IMR-90 (cell line): Measurements from ENCODE around the gene KATNB1. TPM values are rescaled to one million over a fixed set of nuclear protein-coding genes. Genes with fewer than 3 reads are reported as not detected.

ENCODE experiments used
- ATAC-seq: fragments of 200-7000 bp; cut with Tn5 transposase; 2 replicates; pipeline ENCODE4 v1.9.1; 2020; ENCODE audit warnings: low read depth, mild to moderate bottlenecking, moderate library complexity
- BruUV-seq: library from RNA; stranded (reverse); fragments of 400-500 nt; replicated peaks from 2 replicates; lab custom pipeline; 2021; lab: Mats Ljungman, UMichigan
- CTCF ChIA-PET: fragments of 300-600 bp; formaldehyde crosslinking; extraction: SDS; loops from one replicate; lab custom pipeline; 2021; ENCODE audit warnings: antibody characterized with exemption; lab: Yijun Ruan, JAX
- POLR2A ChIA-PET: fragments of 300-600 bp; sonication (Branson Sonifier 250); formaldehyde crosslinking; loops from one replicate; lab custom pipeline; 2022; ENCODE audit warnings: antibody characterized with exemption; ENCODE audit not compliant: unreplicated experiment; lab: Charles Lee
- DNase-seq: peaks from one replicate; pipeline ENCODE4 v3.0.0; 2013
- H2AFZ ChIP-seq: replicated peaks from 2 replicates; pipeline ENCODE3; 2013; ENCODE audit warnings: low read length, mild to moderate bottlenecking; ENCODE audit not compliant: poor library complexity
- H2AK5ac ChIP-seq: 2 replicates; pipeline ENCODE4 v1.6.1; 2013; ENCODE audit warnings: low read depth, low read length, inconsistent platforms
- H2AK9ac ChIP-seq: replicated peaks from 2 replicates; pipeline ENCODE3; 2013; ENCODE audit warnings: mild to moderate bottlenecking, low read depth, low read length, moderate library complexity; ENCODE audit not compliant: poor library complexity
- H2BK120ac ChIP-seq: 2 replicates; pipeline ENCODE4 v1.6.1; 2013; ENCODE audit warnings: low read depth, low read length, inconsistent platforms
- H2BK15ac ChIP-seq: 3 replicates; pipeline ENCODE4 v1.6.1; 2013; ENCODE audit warnings: low read depth, low read length, inconsistent platforms
- H2BK20ac ChIP-seq: 2 replicates; pipeline ENCODE4 v1.6.1; 2013; ENCODE audit warnings: low read depth, mild to moderate bottlenecking, inconsistent platforms, low read length, moderate library complexity
- H2BK5ac ChIP-seq: 2 replicates; pipeline ENCODE4 v1.6.1; 2013; ENCODE audit warnings: mild to moderate bottlenecking, low read depth, low read length, inconsistent platforms; ENCODE audit not compliant: poor library complexity, severe bottlenecking
- H3K14ac ChIP-seq: replicated peaks from 2 replicates; pipeline ENCODE4 v1.6.1; 2013; ENCODE audit warnings: low read depth, low read length, inconsistent platforms
- H3K18ac ChIP-seq: 2 replicates; pipeline ENCODE4 v1.6.1; 2013; ENCODE audit warnings: low read depth, low read length, control low read depth
- H3K23ac ChIP-seq: 2 replicates; pipeline ENCODE4 v1.6.1; 2013; ENCODE audit warnings: low read depth, low read length, inconsistent platforms
- H3K27ac ChIP-seq: 2 replicates; pipeline ENCODE4 v1.5.1; 2013; ENCODE audit warnings: mild to moderate bottlenecking, control low read depth, low read length; ENCODE audit not compliant: insufficient read depth
- H3K27me3 ChIP-seq: 2 replicates; pipeline ENCODE4 v1.6.1; 2013; ENCODE audit warnings: low read length; ENCODE audit not compliant: control insufficient read depth, insufficient read depth
- H3K36me3 ChIP-seq: 2 replicates; pipeline ENCODE4 v1.6.1; 2013; ENCODE audit warnings: low read length, mixed read lengths; ENCODE audit not compliant: control insufficient read depth, insufficient read depth
- H3K4ac ChIP-seq: 2 replicates; pipeline ENCODE4 v1.6.1; 2013; ENCODE audit warnings: low read depth, low read length, inconsistent platforms
- H3K4me1 ChIP-seq: 2 replicates; pipeline ENCODE4 v1.6.1; 2013; ENCODE audit warnings: low read length, mixed read lengths; ENCODE audit not compliant: control insufficient read depth, insufficient read depth
- H3K4me2 ChIP-seq: 2 replicates; pipeline ENCODE4 v1.6.1; 2013; ENCODE audit warnings: low read depth, mild to moderate bottlenecking, control low read depth, low read length, moderate library complexity
- H3K4me3 ChIP-seq: 2 replicates; pipeline ENCODE4 v1.5.1; 2013; ENCODE audit warnings: low read depth, mild to moderate bottlenecking, control low read depth, low read length, moderate library complexity; ENCODE audit not compliant: insufficient read depth
- H3K56ac ChIP-seq: 2 replicates; pipeline ENCODE4 v1.6.1; 2013; ENCODE audit warnings: low read length, inconsistent platforms; ENCODE audit not compliant: insufficient read depth; ENCODE audit errors: extremely low read depth
- H3K79me1 ChIP-seq, 2 experiments: 2 replicates each; pipeline ENCODE4 v1.6.1; 2013; ENCODE audit warnings: low read length in 2 of 2, inconsistent platforms in 1 of 2, low read depth in 1 of 2
- H3K9ac ChIP-seq: 2 replicates; pipeline ENCODE4 v1.6.1; 2013; ENCODE audit warnings: low read depth, low read length, control low read depth
- H3K9me1 ChIP-seq: 2 replicates; pipeline ENCODE4 v1.6.1; 2013; ENCODE audit warnings: low read length, inconsistent platforms; ENCODE audit not compliant: insufficient read depth
- H3K9me3 ChIP-seq: 2 replicates; pipeline ENCODE4 v1.6.1; 2013; ENCODE audit warnings: low read length; ENCODE audit not compliant: control insufficient read depth, insufficient read depth
- H4K20me1 ChIP-seq: 2 replicates; pipeline ENCODE4 v1.6.1; 2013; ENCODE audit warnings: low read length, inconsistent platforms; ENCODE audit not compliant: insufficient read depth
- H4K5ac ChIP-seq: 2 replicates; pipeline ENCODE4 v1.6.1; 2013; ENCODE audit warnings: mild to moderate bottlenecking, low read depth, low read length, control low read depth
- H4K8ac ChIP-seq, 2 experiments: 2 replicates each; pipeline ENCODE4 v1.6.1; 2013; ENCODE audit warnings: low read depth in 2 of 2, low read length in 2 of 2, control low read depth in 1 of 2, inconsistent platforms in 1 of 2
- H4K91ac ChIP-seq: 2 replicates; pipeline ENCODE4 v1.6.1; 2013; ENCODE audit warnings: low read depth, low read length, inconsistent platforms; ENCODE audit not compliant: insufficient read depth
- MAZ ChIP-seq: IDR thresholded peaks from 2 replicates; pipeline ENCODE4 v1.6.1; 2012; ENCODE audit warnings: low read depth, mild to moderate bottlenecking, low read length, improper control_type of control experiment, moderate library complexity, borderline replicate concordance
- SMC3 ChIP-seq: fragments of 150-350 bp; IDR thresholded peaks from 2 replicates; pipeline ENCODE4 v1.6.1; 2016; ENCODE audit warnings: low read depth, mild to moderate bottlenecking, antibody characterized with exemption, low read length, moderate library complexity
- WGBS, 2 experiments: methylation state at CpG; one replicate each; pipeline versions ENCODE4 v1.1.5 to v1.1.7; 2013; ENCODE audit warnings: missing lambda C conversion rate in 2 of 2; ENCODE audit not compliant: insufficient read length in 1 of 2; ENCODE audit errors: extremely low coverage in 2 of 2; 5-methylcytosine and 5-hydroxymethylcytosine counted together
- dilution Hi-C: fragments of 300-500 bp; cut with HindIII; formaldehyde crosslinking; loops from one replicate; pipeline ENCODE4 v1.14.3; 2018; ENCODE audit warnings: low sequenced_read_pairs; ENCODE audit not compliant: unreplicated experiment
- in situ Hi-C: fragments of 300-500 bp; cut with MboI; formaldehyde crosslinking; loops from 3 replicates; pipeline ENCODE4 v1.14.3; 2019; ENCODE audit warnings: low sequenced_read_pairs, inconsistent platforms, mixed read lengths
- intact Hi-C: fragments of 100-400 bp; cut with micrococcal nuclease; formaldehyde crosslinking; loops from 2 replicates; pipeline ENCODE4 v1.10.0; 2022
- polyA plus RNA-seq, 3 experiments: library from polyadenylated mRNA; depleted of rRNA; stranded (reverse); fragments of >200 nt; gene quantifications; 2 replicates each; pipeline ENCODE4 v1.2.3, GENCODE V29; 2012; ENCODE audit warnings: low replicate concordance in 1 of 3
- total RNA-seq: library from RNA; depleted of rRNA; stranded (reverse); fragments of >200 nt; gene quantifications from 2 replicates; pipeline ENCODE4 v1.2.3, GENCODE V29; 2012
- TF ChIP-seq, protein P1 (sequence below): conservative IDR thresholded peaks from 2 replicates; pipeline ENCODE4 v1.5.1; 2012; ENCODE audit warnings: mild to moderate bottlenecking, low read depth, low read length, improper control_type of control experiment

Gene KATNB1
- total and polyA plus RNA-seq, 2 of the 4 experiments (the other 2 are of a cell fraction): 10.9 to 23.5 TPM

- Histone ChIP-seq H3K9ac (no peak overlapping the region), H2BK15ac (no peak overlapping the region), H2BK5ac (no peak overlapping the region), H2BK120ac (no peak overlapping the region), H3K9me3 (no peaks in the 10 kb centered on the region), H3K4me3 (no peak overlapping the region), H3K4me1 (no peaks in the 10 kb centered on the region), H2AK5ac (no peak overlapping the region), H3K27me3 (peaks cover 48% of the 10 kb centered on the region), H2BK20ac (no peak overlapping the region), H3K56ac (no peak overlapping the region), H3K9me1 (no peaks in the 10 kb centered on the region), H4K8ac (no peak overlapping the region), H3K4me2 (no peak overlapping the region), H4K20me1 (no peaks in the 10 kb centered on the region), H3K4ac (no peak overlapping the region), H2AK9ac (no peak overlapping the region), H3K27ac (no peak overlapping the region), H3K36me3 (no peaks in the 10 kb centered on the region), H3K18ac (no peak overlapping the region), H4K5ac (no peak overlapping the region), H2AFZ (no peak overlapping the region), H3K79me1 (no peaks in the 10 kb centered on the region), H4K91ac (no peak overlapping the region), H3K14ac (no peak overlapping the region), H3K23ac (no peak overlapping the region)
- intact Hi-C loops (no loop called here), dilution Hi-C loops (no loop called here), in situ Hi-C loops (no loop called here)
- ChIA-PET POLR2A (no interaction called here), CTCF (interaction anchor here (1.0 kb wide), 1 partner anchor 123 kb away, joined by 6 read pairs; no protein-coding TSS in a partner anchor)
- TF ChIP-seq, protein P1, sequence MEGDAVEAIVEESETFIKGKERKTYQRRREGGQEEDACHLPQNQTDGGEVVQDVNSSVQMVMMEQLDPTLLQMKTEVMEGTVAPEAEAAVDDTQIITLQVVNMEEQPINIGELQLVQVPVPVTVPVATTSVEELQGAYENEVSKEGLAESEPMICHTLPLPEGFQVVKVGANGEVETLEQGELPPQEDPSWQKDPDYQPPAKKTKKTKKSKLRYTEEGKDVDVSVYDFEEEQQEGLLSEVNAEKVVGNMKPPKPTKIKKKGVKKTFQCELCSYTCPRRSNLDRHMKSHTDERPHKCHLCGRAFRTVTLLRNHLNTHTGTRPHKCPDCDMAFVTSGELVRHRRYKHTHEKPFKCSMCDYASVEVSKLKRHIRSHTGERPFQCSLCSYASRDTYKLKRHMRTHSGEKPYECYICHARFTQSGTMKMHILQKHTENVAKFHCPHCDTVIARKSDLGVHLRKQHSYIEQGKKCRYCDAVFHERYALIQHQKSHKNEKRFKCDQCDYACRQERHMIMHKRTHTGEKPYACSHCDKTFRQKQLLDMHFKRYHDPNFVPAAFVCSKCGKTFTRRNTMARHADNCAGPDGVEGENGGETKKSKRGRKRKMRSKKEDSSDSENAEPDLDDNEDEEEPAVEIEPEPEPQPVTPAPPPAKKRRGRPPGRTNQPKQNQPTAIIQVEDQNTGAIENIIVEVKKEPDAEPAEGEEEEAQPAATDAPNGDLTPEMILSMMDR: no peak
- TF ChIP-seq MAZ (no peak), SMC3 (no peak)
- DNase-seq: no peak
- WGBS, 2 experiments: 100% methylated on average over 1 of the region's 6 CpGs; no CpG with 5 or more reads in 1 of the 2 experiments
- ATAC-seq: no peak
- BruUV-seq: no TSS peak
These were observed 21.5 kb upstream of the KATNB1 start for GRCh38 chr16:57714047-57714446.
